ENCODE measurements around the gene POLE.

POLE gene

GRCh38 chr12:132675757-132676432 is 11.2 kb downstream of the POLE start:
- DNase-seq (ENCODE audit: low read depth), result no peak

- no peak for DNase-seq (ENCODE audit: low read depth)
Measured at GRCh38 chr12:132674561-132674960, 12.6 kb downstream of the POLE start.

- DNase-seq (ENCODE audit: low read depth), result no peak
Measured at GRCh38 chr12:132673288-132674179, 13.6 kb downstream of the POLE start.

GRCh38 chr12:132672678-132673077 is 14.5 kb downstream of the POLE start:
- DNase-seq (ENCODE audit: low read depth), result no peak

GRCh38 chr12:132672116-132672515 is 15.0 kb downstream of the POLE start:
- DNase-seq (ENCODE audit: low read depth), result no peak

- no peak for DNase-seq (ENCODE audit: low read depth)
Measured at GRCh38 chr12:132669166-132669879, 17.8 kb downstream of the POLE start.

- no peak for DNase-seq (ENCODE audit: low read depth)
Measured at GRCh38 chr12:132668191-132669088, 18.7 kb downstream of the POLE start.

GRCh38 chr12:132665794-132666193 is 21.3 kb downstream of the POLE start:
- DNase-seq (ENCODE audit: low read depth), result no peak

GRCh38 chr12:132665149-132665491 is 22.0 kb downstream of the POLE start:
- DNase-seq (ENCODE audit: low read depth), result no peak

GRCh38 chr12:132664206-132665148 is 22.7 kb downstream of the POLE start:
- no peak for DNase-seq (ENCODE audit: low read depth)

GRCh38 chr12:132662901-132663755 is 24.0 kb downstream of the POLE start:
- DNase-seq (ENCODE audit: low read depth), result no peak

GRCh38 chr12:132661972-132662371 is 25.2 kb downstream of the POLE start:
- no peak for DNase-seq (ENCODE audit: low read depth)

GRCh38 chr12:132660996-132661395 is 26.1 kb downstream of the POLE start:
- no peak for DNase-seq (ENCODE audit: low read depth)

- DNase-seq (ENCODE audit: low read depth), result no peak
Measured at GRCh38 chr12:132660052-132660451, 27.1 kb downstream of the POLE start.

GRCh38 chr12:132659146-132659545 is 28.0 kb downstream of the POLE start:
- no peak for DNase-seq (ENCODE audit: low read depth)

- no peak for DNase-seq (ENCODE audit: low read depth)
Measured at GRCh38 chr12:132658149-132658894, 28.8 kb downstream of the POLE start.

GRCh38 chr12:132657004-132657727 is 30.0 kb downstream of the POLE start:
- DNase-seq (ENCODE audit: low read depth), result no peak

- no peak for DNase-seq (ENCODE audit: low read depth)
Measured at GRCh38 chr12:132653567-132654290, 33.4 kb downstream of the POLE start.
